K562 (cell line): ENCODE data around the gene ADAP1. TPM values are rescaled to one million over a fixed set of nuclear protein-coding genes. Genes with fewer than 3 reads are reported as not detected.

Experiments
- ATAC-seq: fragments of 200-7000 bp; cut with Tn5 transposase; 3 replicates; pipeline ENCODE4 v1.9.1; 2020; ENCODE audit warnings: moderate library complexity
- BruUV-seq: library from RNA; stranded (reverse); fragments of 400-500 nt; replicated peaks from 2 replicates; lab custom pipeline; 2021; lab: Mats Ljungman, UMichigan
- CTCF ChIA-PET: fragments of 300-600 bp; formaldehyde crosslinking; extraction: SDS; loops from one replicate; lab custom pipeline; 2021; ENCODE audit warnings: low intra/inter-chr PET ratio; lab: Yijun Ruan, JAX
- POLR2A ChIA-PET: fragments of 300-600, 350-650 bp; sonication (Branson Sonifier 250); formaldehyde crosslinking; extraction: SDS; loops from one replicate; lab custom pipeline; 2021; ENCODE audit warnings: antibody characterized with exemption, inconsistent platforms; lab: Yijun Ruan, JAX
- DNase-seq, 4 experiments: peaks; one replicate each; pipeline versions ENCODE4 v3.0.0 to v3.0.0-alpha.2; 2011 to 2018; ENCODE audit warnings: low spot score in 3 of 4, mixed read lengths in 3 of 4; ENCODE audit errors: extremely low read depth in 1 of 4
- FAIRE-seq: peaks from 2 replicates; lab custom pipeline; 2011; peaks lifted over from hg19 to GRCh38; lab: Jason Lieb, UNC
- H2AFZ ChIP-seq: 2 replicates; pipeline ENCODE4 v1.6.0; 2011; ENCODE audit warnings: low read depth, low read length, control low read depth, inconsistent platforms
- H3K27ac ChIP-seq: fragments of 200-600 bp; 3 replicates; pipeline ENCODE4 v1.8.0; 2011; ENCODE audit warnings: low read depth, mild to moderate bottlenecking, control low read depth, inconsistent platforms, low read length, moderate library complexity, mixed read lengths; ENCODE audit errors: extremely low read depth
- H3K27me3 ChIP-seq, 2 experiments: fragments of 300-600 bp in 1 of 2; 2 replicates in 1 of 2; 3 replicates in 1 of 2; pipeline versions ENCODE4 v1.6.0 to v1.8.0; 2011; ENCODE audit warnings: inconsistent platforms in 2 of 2, low read length in 2 of 2, mild to moderate bottlenecking in 1 of 2, mixed read lengths in 1 of 2, moderate library complexity in 1 of 2; ENCODE audit not compliant: control insufficient read depth in 2 of 2, insufficient read depth in 2 of 2
- H3K36me3 ChIP-seq: fragments of 300-600 bp; 3 replicates; pipeline ENCODE4 v1.8.0; 2011; ENCODE audit warnings: mild to moderate bottlenecking, low read length, inconsistent platforms; ENCODE audit not compliant: control insufficient read depth, insufficient read depth
- H3K4me1 ChIP-seq, 2 experiments: fragments of 200-600 bp in 1 of 2; replicated peaks in 1 of 2; 2 replicates in 1 of 2; 3 replicates in 1 of 2; pipeline versions ENCODE4 v1.5.1 to v1.8.0; 2011; ENCODE audit warnings: inconsistent platforms in 2 of 2, low read length in 2 of 2, mild to moderate bottlenecking in 1 of 2, mixed read lengths in 1 of 2, moderate library complexity in 1 of 2; ENCODE audit not compliant: control insufficient read depth in 2 of 2, insufficient read depth in 2 of 2
- H3K4me2 ChIP-seq: 2 replicates; pipeline ENCODE4 v1.6.1; 2011; ENCODE audit warnings: low read length, control low read depth, inconsistent platforms, mixed read lengths; ENCODE audit not compliant: insufficient read depth
- H3K4me3 ChIP-seq: fragments of 200-600 bp; sonication (generic), shearing (Covaris generic); 2 replicates; pipeline ENCODE4 v1.5.1; 2016; ENCODE audit warnings: control low read depth, inconsistent platforms
- H3K79me2 ChIP-seq: fragments of 200-600 bp; 3 replicates; pipeline ENCODE4 v1.8.0; 2011; ENCODE audit warnings: low read length, inconsistent platforms; ENCODE audit not compliant: control insufficient read depth, insufficient read depth
- H3K9ac ChIP-seq, 2 experiments: 2 replicates each; pipeline versions ENCODE4 v1.6.0 to v1.6.1; 2011; ENCODE audit warnings: low read depth in 2 of 2, low read length in 2 of 2, control low read depth in 1 of 2, inconsistent platforms in 1 of 2, mild to moderate bottlenecking in 1 of 2, mixed read lengths in 1 of 2; ENCODE audit not compliant: insufficient read depth in 1 of 2
- H3K9me1 ChIP-seq: one replicate; pipeline ENCODE4 v1.6.0; 2011; ENCODE audit warnings: inconsistent platforms, mild to moderate bottlenecking, low read length, moderate library complexity; ENCODE audit not compliant: control insufficient read depth, insufficient read depth
- H3K9me3 ChIP-seq: replicated peaks from 2 replicates; pipeline ENCODE4 v1.5.1; 2011; ENCODE audit warnings: low read depth, low read length, inconsistent platforms; ENCODE audit not compliant: control insufficient read depth, insufficient read depth
- H4K20me1 ChIP-seq: replicated peaks from 2 replicates; pipeline ENCODE4 v1.6.1; 2011; ENCODE audit warnings: low read length, inconsistent platforms, mixed read lengths; ENCODE audit not compliant: control insufficient read depth, insufficient read depth
- ATF3 ChIP-seq, 2 experiments: fragments of 450-650 bp in 1 of 2; sonication (generic) in 1 of 2; formaldehyde crosslinking in 1 of 2; IDR thresholded peaks in 1 of 2; conservative IDR thresholded peaks in 1 of 2; 2 replicates each; pipeline versions ENCODE4 v1.6.1 to v1.8.1; 2016 to 2023; ENCODE audit warnings: mild to moderate bottlenecking in 2 of 2, moderate library complexity in 2 of 2, inconsistent platforms in 1 of 2, missing genetic modification reagents in 1 of 2
- BCOR ChIP-seq: fragments of 450-650 bp; IDR thresholded peaks from 2 replicates; pipeline ENCODE4 v1.6.1; 2016
- CREB3 ChIP-seq: fragments of 450-650 bp; conservative IDR thresholded peaks from 2 replicates; pipeline ENCODE4 v1.6.1; 2016; ENCODE audit warnings: missing genetic modification characterization, low read depth, mild to moderate bottlenecking, missing compliant biosample characterization, moderate library complexity
- DIDO1 ChIP-seq: fragments of 450-650 bp; IDR thresholded peaks from 2 replicates; pipeline ENCODE4 v1.6.1; 2016; ENCODE audit warnings: low read depth, missing biosample characterization, missing genetic modification characterization
- FOS ChIP-seq: IDR thresholded peaks from 3 replicates; pipeline ENCODE4 v1.6.1; 2011; ENCODE audit not compliant: insufficient read length; ENCODE audit errors: extremely low read depth
- HNRNPH1 ChIP-seq: fragments of 200-400 bp; formaldehyde crosslinking; optimal IDR thresholded peaks from 2 replicates; pipeline ENCODE3; 2017; ENCODE audit warnings: low read depth, mild to moderate bottlenecking, low read length, moderate library complexity
- IRF9 ChIP-seq: fragments of 450-650 bp; IDR thresholded peaks from 2 replicates; pipeline ENCODE4 v1.6.1; 2016; ENCODE audit warnings: missing biosample characterization, missing genetic modification characterization
- KLF6 ChIP-seq: fragments of 250-450 bp; sonication (Bioruptor Pico); IDR thresholded peaks from 2 replicates; pipeline ENCODE4 v1.4.0; 2020; ENCODE audit warnings: mild to moderate bottlenecking, moderate library complexity, borderline replicate concordance
- POLR2A ChIP-seq: fragments of 450-650 bp; conservative IDR thresholded peaks from 2 replicates; pipeline ENCODE4 v1.6.1; 2016
- PPARD ChIP-seq: fragments of 250-450 bp; sonication (Bioruptor Pico); IDR thresholded peaks from 2 replicates; pipeline ENCODE4 v1.8.0; 2022; ENCODE audit warnings: inconsistent platforms, mild to moderate bottlenecking, moderate library complexity
- RBM39 ChIP-seq: fragments of 200-400 bp; formaldehyde crosslinking; optimal IDR thresholded peaks from 2 replicates; pipeline ENCODE3; 2018; ENCODE audit warnings: low read depth, low read length
- ZC3H11A ChIP-seq: IDR thresholded peaks from 2 replicates; pipeline ENCODE4 v1.6.1; 2012; ENCODE audit warnings: low read depth, low read length, improper control_type of control experiment
- ZMIZ1 ChIP-seq, 2 experiments: fragments of 150-350 bp in 1 of 2; IDR thresholded peaks; 2 replicates each; pipeline ENCODE4 v1.6.1; 2012 to 2016; ENCODE audit warnings: low read depth in 2 of 2, low read length in 2 of 2, mild to moderate bottlenecking in 1 of 2, moderate library complexity in 1 of 2
- ZNF134 ChIP-seq: fragments of 250-450 bp; sonication (Bioruptor Pico); conservative IDR thresholded peaks from 2 replicates; pipeline ENCODE4 v1.4.0; 2020
- ZNF143 ChIP-seq: sonication (generic); formaldehyde crosslinking; IDR thresholded peaks from 2 replicates; pipeline ENCODE4 v1.9.0; 2022; ENCODE audit warnings: mild to moderate bottlenecking, missing genetic modification reagents
- whole genome bisulfite sequencing: fragments of 100-300 bp; shearing (Covaris generic); methylation state at CpG from one replicate; pipeline ENCODE4 v1.1.6; 2016; ENCODE audit warnings: low coverage, mixed read lengths; ENCODE audit not compliant: insufficient coverage; ENCODE audit errors: missing lambda C conversion rate; 5-methylcytosine and 5-hydroxymethylcytosine counted together
- in situ Hi-C: fragments of 300-500 bp; cut with MboI; formaldehyde crosslinking; loops from 4 replicates; pipeline ENCODE4 v1.15.0; 2018; ENCODE audit warnings: inconsistent platforms, mixed read lengths
- intact Hi-C: fragments of 100-400 bp; cut with micrococcal nuclease; formaldehyde crosslinking; loops from 2 replicates; pipeline ENCODE4 v1.14.2; 2022
- polyA plus RNA-seq, 8 experiments: library from polyadenylated mRNA; depleted of rRNA in 4 of 8; stranded (reverse) in 5 of 8; unstranded in 3 of 8; fragments of >200 nt; fragmentation: Nextera tagmentation in 2 of 8; fragmentation: Illumina TruSeq in 1 of 8; extraction: Ambion mirVana in 2 of 8; extraction: Trizol in 1 of 8; gene quantifications; 2 replicates each; pipeline versions ENCODE4 v1.2.1 to v1.2.3, GENCODE V29; 2011 to 2014; ENCODE audit warnings: inconsistent platforms in 1 of 8, missing spikeins in 1 of 8
- total RNA-seq, 7 experiments: library from RNA; depleted of rRNA in 6 of 7; stranded (reverse); fragments of >200 nt in 6 of 7; fragmentation: Illumina TruSeq in 2 of 7; extraction: Trizol in 2 of 7; gene quantifications; 2 replicates each; pipeline versions ENCODE4 v1.2.1 to v1.2.3, GENCODE V29; 2011 to 2021; ENCODE audit warnings: low replicate concordance in 1 of 7

Gene ADAP1
- total and polyA plus RNA-seq, 9 of the 15 experiments (the other 6 are each of a cell fraction or from before 2014, with no cell fraction given) = 0.27 to 1.4 (median 0.52) TPM; not detected in 3

DNA sequence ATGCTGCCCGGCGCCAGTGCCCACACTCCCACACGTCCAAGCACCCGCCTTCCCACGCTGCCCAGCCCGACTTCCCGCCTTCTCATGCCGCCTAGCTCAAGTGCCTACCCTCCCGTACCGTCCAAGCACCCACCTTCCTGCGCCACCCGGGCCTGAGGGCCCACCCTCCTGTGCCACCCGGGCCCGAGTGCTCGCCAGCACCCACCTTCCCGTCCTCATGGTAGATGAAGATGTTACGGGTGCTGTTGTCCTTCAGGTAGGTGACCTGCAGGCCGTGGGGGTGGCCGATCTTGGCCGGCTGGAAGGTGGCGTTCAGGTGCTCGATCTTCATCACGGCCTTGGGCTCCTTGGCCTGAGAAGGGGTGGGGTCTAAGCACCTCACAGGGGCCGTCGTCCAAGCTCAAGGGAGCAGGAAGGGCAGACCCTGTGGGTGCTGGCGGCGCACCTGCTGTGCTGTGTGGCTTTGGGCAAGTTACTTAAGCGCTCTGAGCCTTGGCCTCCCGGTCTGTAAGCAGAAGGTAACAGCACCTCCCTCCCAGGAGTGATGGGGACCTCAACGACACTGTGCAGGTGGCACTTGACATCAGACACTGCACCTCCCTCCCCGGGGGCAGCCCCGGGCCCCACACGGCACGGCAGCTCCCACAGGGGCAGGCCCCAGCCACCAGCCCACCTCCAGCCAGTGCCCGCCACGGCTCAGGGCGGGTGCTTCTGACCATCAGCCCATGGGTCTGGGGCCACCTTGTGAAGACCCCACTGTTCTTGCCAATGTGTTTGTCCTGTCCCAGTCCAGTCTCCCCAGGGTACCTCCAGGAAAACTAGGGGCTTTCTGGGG is 50.3 kb downstream of the ADAP1 start:
- Histone ChIP-seq H4K20me1 (no peaks in the 10 kb centered on the region), H3K4me1 (peaks cover 23 to 72% of the 10 kb centered on the region in 2 experiments), H3K27ac (no peak overlapping the region), H3K79me2 (no peaks in the 10 kb centered on the region), H3K36me3 (no peaks in the 10 kb centered on the region), H3K9ac (peak overlapping the region; percentile 7 to 50; a peak in 1 of 4 replicates), H3K9me1 (no peaks in the 10 kb centered on the region), H3K4me2 (peak overlapping the region; percentile 34; the same call in 1 of the 2 replicates), H3K9me3 (no peaks in the 10 kb centered on the region), H3K4me3 (no peak overlapping the region), H3K27me3 (peaks cover 9 to 19% of the 10 kb centered on the region in 2 experiments; a peak in 1 of 5 replicates), H2AFZ (peak overlapping the region; percentile 50; the same call in 1 of the 2 replicates)
- ATAC-seq (no peak), DNase-seq (no peak), FAIRE-seq (no peak)
- ChIA-PET CTCF (no interaction called here), POLR2A (no interaction called here)
- in situ Hi-C loops = no loop called here
- WGBS = 57% methylated on average over 32 of the region's 37 CpGs
- no TSS peak for BruUV-seq
- intact Hi-C loops = no loop called here
- TF ChIP-seq ZC3H11A (no peak), ZNF134 (CRISPR knock-in tag) (no peak), ZNF143 (CRISPR knock-in tag) (0 out of 2 replicates have a peak, but pooled peaks have one; percentile 31), POLR2A (no peak), PPARD (CRISPR knock-in tag) (no peak), BCOR (peak; percentile 16; the same call in 1 of the 2 replicates), ZMIZ1 (IDR thresholded peaks at IDR 0.05; ENCODE audit: low read depth in 2 of 2, low read length in 2 of 2) (no peak), HNRNPH1 (no peak), DIDO1 (tag) (no peak), ATF3 (IDR thresholded peaks at IDR 0.05) (no peak), ATF3 (CRISPR knock-in tag; conservative IDR thresholded peaks at IDR 0.05) (no peak), CREB3 (no peak), FOS (no peak), IRF9 (tag) (no peak), KLF6 (CRISPR knock-in tag) (no peak), RBM39 (no peak)
